Measurements from ENCODE around the gene METTL24. TPM values are rescaled to one million over a fixed set of nuclear protein-coding genes. Genes with fewer than 3 reads are reported as not detected.

The METTL24 gene
- total and polyA plus RNA-seq, 2 of the 13 experiments (the other 11 are each of a cell fraction or from before 2014, with no cell fraction given), result not detected

- TF ChIP-seq ZNF691 (CRISPR knock-in tag; IDR thresholded peaks at IDR 0.05; ENCODE audit: borderline replicate concordance, low read depth) (0 out of 2 replicates have a peak, but pooled peaks have one; percentile 29), POGZ (CRISPR knock-in tag; IDR thresholded peaks at IDR 0.05) (0 out of 2 replicates have a peak, but pooled peaks have one; percentile 16), ZSCAN29 (CRISPR knock-in tag; conservative IDR thresholded peaks at IDR 0.05) (0 out of 2 replicates have a peak, but pooled peaks have one; percentile 15), ZNF878 (CRISPR knock-in tag; IDR thresholded peaks at IDR 0.05) (no peak), KMT2B (CRISPR knock-in tag; IDR thresholded peaks at IDR 0.05) (no peak), ZNF549 (CRISPR knock-in tag; IDR thresholded peaks at IDR 0.05) (no peak), ZBTB3 (CRISPR knock-in tag; IDR thresholded peaks at IDR 0.05; ENCODE audit: borderline replicate concordance, low read depth) (no peak), ZNF484 (CRISPR knock-in tag; IDR thresholded peaks at IDR 0.05; ENCODE audit: borderline replicate concordance, low read depth) (no peak), ZNF629 (CRISPR knock-in tag; conservative IDR thresholded peaks at IDR 0.05) (no peak; the same call in 1 of the 2 replicates), ZBTB46 (CRISPR knock-in tag; IDR thresholded peaks at IDR 0.05; ENCODE audit: borderline replicate concordance) (peak; percentile 43; the same call in 1 of the 2 replicates), HDAC2 (CRISPR knock-in tag; IDR thresholded peaks at IDR 0.05) (peak; percentile 51; the same call in 1 of the 2 replicates), SALL1 (CRISPR knock-in tag; IDR thresholded peaks at IDR 0.05) (peak; percentile 51), TFDP1 (CRISPR knock-in tag; IDR thresholded peaks at IDR 0.05; ENCODE audit: borderline replicate concordance) (peak; percentile 33; the same call in 1 of the 2 replicates), ZNF432 (CRISPR knock-in tag; IDR thresholded peaks at IDR 0.05; ENCODE audit: borderline replicate concordance) (no peak), BCL6 (CRISPR knock-in tag; IDR thresholded peaks at IDR 0.05) (peak; percentile 80), IRF1 (CRISPR knock-in tag; IDR thresholded peaks at IDR 0.05; ENCODE audit: low read depth) (no peak), TAF1 (CRISPR knock-in tag; IDR thresholded peaks at IDR 0.05) (no peak), ZNF605 (CRISPR knock-in tag; IDR thresholded peaks at IDR 0.05) (0 out of 2 replicates have a peak, but pooled peaks have one; percentile 10), YEATS4 (CRISPR knock-in tag; IDR thresholded peaks at IDR 0.05; ENCODE audit: borderline replicate concordance) (peak; percentile 47; the same call in 1 of the 2 replicates)
- TF ChIP-seq, protein P1, sequence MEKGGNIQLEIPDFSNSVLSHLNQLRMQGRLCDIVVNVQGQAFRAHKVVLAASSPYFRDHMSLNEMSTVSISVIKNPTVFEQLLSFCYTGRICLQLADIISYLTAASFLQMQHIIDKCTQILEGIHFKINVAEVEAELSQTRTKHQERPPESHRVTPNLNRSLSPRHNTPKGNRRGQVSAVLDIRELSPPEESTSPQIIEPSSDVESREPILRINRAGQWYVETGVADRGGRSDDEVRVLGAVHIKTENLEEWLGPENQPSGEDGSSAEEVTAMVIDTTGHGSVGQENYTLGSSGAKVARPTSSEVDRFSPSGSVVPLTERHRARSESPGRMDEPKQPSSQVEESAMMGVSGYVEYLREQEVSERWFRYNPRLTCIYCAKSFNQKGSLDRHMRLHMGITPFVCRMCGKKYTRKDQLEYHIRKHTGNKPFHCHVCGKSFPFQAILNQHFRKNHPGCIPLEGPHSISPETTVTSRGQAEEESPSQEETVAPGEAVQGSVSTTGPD (CRISPR knock-in tag; IDR thresholded peaks at IDR 0.05), result no peak
- TF ChIP-seq, protein P2, sequence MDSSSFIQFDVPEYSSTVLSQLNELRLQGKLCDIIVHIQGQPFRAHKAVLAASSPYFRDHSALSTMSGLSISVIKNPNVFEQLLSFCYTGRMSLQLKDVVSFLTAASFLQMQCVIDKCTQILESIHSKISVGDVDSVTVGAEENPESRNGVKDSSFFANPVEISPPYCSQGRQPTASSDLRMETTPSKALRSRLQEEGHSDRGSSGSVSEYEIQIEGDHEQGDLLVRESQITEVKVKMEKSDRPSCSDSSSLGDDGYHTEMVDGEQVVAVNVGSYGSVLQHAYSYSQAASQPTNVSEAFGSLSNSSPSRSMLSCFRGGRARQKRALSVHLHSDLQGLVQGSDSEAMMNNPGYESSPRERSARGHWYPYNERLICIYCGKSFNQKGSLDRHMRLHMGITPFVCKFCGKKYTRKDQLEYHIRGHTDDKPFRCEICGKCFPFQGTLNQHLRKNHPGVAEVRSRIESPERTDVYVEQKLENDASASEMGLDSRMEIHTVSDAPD (CRISPR knock-in tag; IDR thresholded peaks at IDR 0.05), result peak; percentile 77
These were observed 28.3 kb downstream of the METTL24 start (continued) for GRCh38 chr6:110329714-110330436.

All from HepG2 (cell line).